HepG2 (cell line): ENCODE measurements around the gene CIB1. TPM values are rescaled to one million over a fixed set of nuclear protein-coding genes. Genes with fewer than 3 reads are reported as not detected.

Experiments
- AKAP8 ChIP-seq: sonication (generic); formaldehyde crosslinking; IDR thresholded peaks from 2 replicates; pipeline ENCODE4 v1.5.1; 2020; ENCODE audit warnings: mild to moderate bottlenecking, missing genetic modification reagents
- HDAC6 ChIP-seq: fragments of 200-600 bp; sonication (generic); IDR thresholded peaks from 2 replicates; pipeline ENCODE4 v1.7.0; 2017; ENCODE audit warnings: mild to moderate bottlenecking, antibody characterized with exemption, low read length, low read depth
- HNF4G ChIP-seq, 2 experiments: sonication (generic) in 1 of 2; formaldehyde crosslinking in 1 of 2; IDR thresholded peaks; 2 replicates each; pipeline versions ENCODE4 v1.4.0 to v1.6.1; 2011 to 2020; ENCODE audit warnings: borderline replicate concordance in 2 of 2, low read depth in 2 of 2, mild to moderate bottlenecking in 2 of 2, low read length in 1 of 2, missing genetic modification reagents in 1 of 2, moderate library complexity in 1 of 2
- MATR3 ChIP-seq: sonication (generic); formaldehyde crosslinking; IDR thresholded peaks from 2 replicates; pipeline ENCODE4 v1.4.0; 2020; ENCODE audit warnings: missing genetic modification reagents
- NKX3-1 ChIP-seq: sonication (generic); formaldehyde crosslinking; IDR thresholded peaks from 2 replicates; pipeline ENCODE4 v1.5.0; 2020; ENCODE audit warnings: missing genetic modification reagents
- NR1H2 ChIP-seq: sonication (generic); formaldehyde crosslinking; IDR thresholded peaks from 2 replicates; pipeline ENCODE4 v1.8.1; 2022; ENCODE audit warnings: low read depth, missing genetic modification reagents, borderline replicate concordance
- RARA ChIP-seq: IDR thresholded peaks from 2 replicates; pipeline ENCODE4 v1.6.1; 2016; ENCODE audit warnings: missing genetic modification reagents, missing compliant biosample characterization
- RFXAP ChIP-seq: sonication (generic); formaldehyde crosslinking; IDR thresholded peaks from 2 replicates; pipeline ENCODE4 v1.4.0; 2020; ENCODE audit warnings: missing genetic modification reagents, borderline replicate concordance
- XBP1 ChIP-seq: sonication (generic); formaldehyde crosslinking; IDR thresholded peaks from 2 replicates; pipeline ENCODE4 v1.5.0; 2020; ENCODE audit warnings: missing genetic modification reagents
- ZNF225 ChIP-seq: sonication (generic); formaldehyde crosslinking; IDR thresholded peaks from 2 replicates; pipeline ENCODE4 v1.4.0; 2020; ENCODE audit warnings: mild to moderate bottlenecking, missing genetic modification reagents
- ZNF260 ChIP-seq: sonication (generic); formaldehyde crosslinking; IDR thresholded peaks from 2 replicates; pipeline ENCODE4 v1.4.0; 2020; ENCODE audit warnings: missing genetic modification reagents, low read depth, mild to moderate bottlenecking, borderline replicate concordance
- ZNF282 ChIP-seq: fragments of 450-650 bp; IDR thresholded peaks from 2 replicates; pipeline ENCODE4 v1.6.1; 2018; ENCODE audit not compliant: partially characterized antibody
- polyA plus RNA-seq, 8 experiments: library from polyadenylated mRNA; depleted of rRNA in 3 of 8; stranded (reverse) in 7 of 8; unstranded in 1 of 8; fragments of >200 nt; fragmentation: Illumina TruSeq in 4 of 8; extraction: Trizol in 4 of 8; gene quantifications; 2 replicates each; pipeline versions ENCODE4 v1.2.1 to v1.2.3, GENCODE V29; 2011 to 2016; ENCODE audit warnings: low read depth in 4 of 8, missing spikeins in 1 of 8, mixed read lengths in 1 of 8; ENCODE audit not compliant: insufficient read depth in 1 of 8
- total RNA-seq, 5 experiments: library from RNA; depleted of rRNA; stranded (reverse); fragments of >200 nt; fragmentation: Illumina TruSeq; extraction: Trizol; gene quantifications; 2 replicates each; pipeline ENCODE4 v1.2.3, GENCODE V29; 2016; ENCODE audit warnings: low read depth in 1 of 5
- TF ChIP-seq, protein P1 (sequence below): sonication (generic); formaldehyde crosslinking; conservative IDR thresholded peaks from 2 replicates; pipeline ENCODE4 v1.4.0; 2020; ENCODE audit warnings: mild to moderate bottlenecking, missing genetic modification reagents, moderate library complexity
- TF ChIP-seq, protein P2 (sequence below): sonication (generic); formaldehyde crosslinking; IDR thresholded peaks from 2 replicates; pipeline ENCODE4 v1.4.0; 2020; ENCODE audit warnings: low read depth, missing genetic modification reagents
- TF ChIP-seq, protein P3 (sequence below): sonication (generic); formaldehyde crosslinking; IDR thresholded peaks from 2 replicates; pipeline ENCODE4 v1.8.1; 2023; ENCODE audit warnings: mild to moderate bottlenecking, missing genetic modification reagents
- TF ChIP-seq, protein P4 (sequence below): sonication (generic); formaldehyde crosslinking; IDR thresholded peaks from 2 replicates; pipeline ENCODE4 v1.4.0; 2020; ENCODE audit warnings: missing genetic modification reagents

Gene CIB1
- total and polyA plus RNA-seq, 2 of the 13 experiments (the other 11 are each of a cell fraction or from before 2014, with no cell fraction given) = 38.7 to 72.7 TPM

DNA sequence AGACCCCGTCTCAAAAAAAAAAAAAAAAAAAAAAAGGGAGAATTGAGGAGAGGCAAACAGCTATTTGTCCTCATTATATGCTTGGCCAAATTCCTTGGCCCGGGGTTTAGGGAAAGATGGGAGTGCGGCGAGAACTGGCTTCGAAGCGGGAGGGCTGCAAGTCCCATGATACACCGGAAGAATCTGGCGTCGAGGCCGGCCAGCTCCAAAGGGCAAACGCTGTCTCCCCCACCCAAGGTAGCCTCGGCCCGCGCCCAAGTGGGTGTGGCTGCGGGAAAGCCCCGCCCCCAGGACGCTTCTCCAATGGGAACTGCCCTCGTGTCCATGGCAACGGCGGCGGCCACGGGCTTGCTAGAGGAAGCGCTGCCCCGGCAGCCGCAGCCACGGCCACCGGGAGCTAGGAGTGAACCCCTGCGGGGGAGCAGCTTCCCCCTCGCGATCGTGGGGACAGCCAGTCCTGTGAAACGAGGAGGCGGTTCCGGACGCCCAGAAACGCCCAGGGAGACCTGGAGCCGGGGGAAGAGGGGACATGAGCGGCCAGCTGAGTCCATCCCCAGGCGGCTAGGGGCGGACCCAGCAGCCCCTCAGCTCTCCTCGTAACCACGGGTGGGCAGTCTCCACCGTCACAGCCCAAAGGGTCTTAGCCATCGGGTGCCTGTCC lies 15.6 kb upstream of the CIB1 start, which contains the start of gene TTLL13 (continued):
- TF ChIP-seq, protein P1, sequence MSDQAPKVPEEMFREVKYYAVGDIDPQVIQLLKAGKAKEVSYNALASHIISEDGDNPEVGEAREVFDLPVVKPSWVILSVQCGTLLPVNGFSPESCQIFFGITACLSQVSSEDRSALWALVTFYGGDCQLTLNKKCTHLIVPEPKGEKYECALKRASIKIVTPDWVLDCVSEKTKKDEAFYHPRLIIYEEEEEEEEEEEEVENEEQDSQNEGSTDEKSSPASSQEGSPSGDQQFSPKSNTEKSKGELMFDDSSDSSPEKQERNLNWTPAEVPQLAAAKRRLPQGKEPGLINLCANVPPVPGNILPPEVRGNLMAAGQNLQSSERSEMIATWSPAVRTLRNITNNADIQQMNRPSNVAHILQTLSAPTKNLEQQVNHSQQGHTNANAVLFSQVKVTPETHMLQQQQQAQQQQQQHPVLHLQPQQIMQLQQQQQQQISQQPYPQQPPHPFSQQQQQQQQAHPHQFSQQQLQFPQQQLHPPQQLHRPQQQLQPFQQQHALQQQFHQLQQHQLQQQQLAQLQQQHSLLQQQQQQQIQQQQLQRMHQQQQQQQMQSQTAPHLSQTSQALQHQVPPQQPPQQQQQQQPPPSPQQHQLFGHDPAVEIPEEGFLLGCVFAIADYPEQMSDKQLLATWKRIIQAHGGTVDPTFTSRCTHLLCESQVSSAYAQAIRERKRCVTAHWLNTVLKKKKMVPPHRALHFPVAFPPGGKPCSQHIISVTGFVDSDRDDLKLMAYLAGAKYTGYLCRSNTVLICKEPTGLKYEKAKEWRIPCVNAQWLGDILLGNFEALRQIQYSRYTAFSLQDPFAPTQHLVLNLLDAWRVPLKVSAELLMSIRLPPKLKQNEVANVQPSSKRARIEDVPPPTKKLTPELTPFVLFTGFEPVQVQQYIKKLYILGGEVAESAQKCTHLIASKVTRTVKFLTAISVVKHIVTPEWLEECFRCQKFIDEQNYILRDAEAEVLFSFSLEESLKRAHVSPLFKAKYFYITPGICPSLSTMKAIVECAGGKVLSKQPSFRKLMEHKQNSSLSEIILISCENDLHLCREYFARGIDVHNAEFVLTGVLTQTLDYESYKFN (CRISPR knock-in tag) = peak; percentile 71
- TF ChIP-seq HDAC6 = no peak
- TF ChIP-seq, protein P2, sequence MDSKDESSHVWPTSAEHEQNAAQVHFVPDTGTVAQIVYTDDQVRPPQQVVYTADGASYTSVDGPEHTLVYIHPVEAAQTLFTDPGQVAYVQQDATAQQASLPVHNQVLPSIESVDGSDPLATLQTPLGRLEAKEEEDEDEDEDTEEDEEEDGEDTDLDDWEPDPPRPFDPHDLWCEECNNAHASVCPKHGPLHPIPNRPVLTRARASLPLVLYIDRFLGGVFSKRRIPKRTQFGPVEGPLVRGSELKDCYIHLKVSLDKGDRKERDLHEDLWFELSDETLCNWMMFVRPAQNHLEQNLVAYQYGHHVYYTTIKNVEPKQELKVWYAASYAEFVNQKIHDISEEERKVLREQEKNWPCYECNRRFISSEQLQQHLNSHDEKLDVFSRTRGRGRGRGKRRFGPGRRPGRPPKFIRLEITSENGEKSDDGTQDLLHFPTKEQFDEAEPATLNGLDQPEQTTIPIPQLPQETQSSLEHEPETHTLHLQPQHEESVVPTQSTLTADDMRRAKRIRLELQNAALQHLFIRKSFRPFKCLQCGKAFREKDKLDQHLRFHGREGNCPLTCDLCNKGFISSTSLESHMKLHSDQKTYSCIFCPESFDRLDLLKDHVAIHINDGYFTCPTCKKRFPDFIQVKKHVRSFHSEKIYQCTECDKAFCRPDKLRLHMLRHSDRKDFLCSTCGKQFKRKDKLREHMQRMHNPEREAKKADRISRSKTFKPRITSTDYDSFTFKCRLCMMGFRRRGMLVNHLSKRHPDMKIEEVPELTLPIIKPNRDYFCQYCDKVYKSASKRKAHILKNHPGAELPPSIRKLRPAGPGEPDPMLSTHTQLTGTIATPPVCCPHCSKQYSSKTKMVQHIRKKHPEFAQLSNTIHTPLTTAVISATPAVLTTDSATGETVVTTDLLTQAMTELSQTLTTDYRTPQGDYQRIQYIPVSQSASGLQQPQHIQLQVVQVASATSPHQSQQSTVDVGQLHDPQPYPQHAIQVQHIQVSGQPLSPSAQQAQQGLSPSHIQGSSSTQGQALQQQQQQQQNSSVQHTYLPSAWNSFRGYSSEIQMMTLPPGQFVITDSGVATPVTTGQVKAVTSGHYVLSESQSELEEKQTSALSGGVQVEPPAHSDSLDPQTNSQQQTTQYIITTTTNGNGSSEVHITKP (CRISPR knock-in tag) = peak; percentile 93
- TF ChIP-seq ZNF225 (CRISPR knock-in tag) = 0 out of 2 replicates have a peak, but pooled peaks have one; percentile 70
- TF ChIP-seq ZNF282 = no peak
- TF ChIP-seq, protein P3, sequence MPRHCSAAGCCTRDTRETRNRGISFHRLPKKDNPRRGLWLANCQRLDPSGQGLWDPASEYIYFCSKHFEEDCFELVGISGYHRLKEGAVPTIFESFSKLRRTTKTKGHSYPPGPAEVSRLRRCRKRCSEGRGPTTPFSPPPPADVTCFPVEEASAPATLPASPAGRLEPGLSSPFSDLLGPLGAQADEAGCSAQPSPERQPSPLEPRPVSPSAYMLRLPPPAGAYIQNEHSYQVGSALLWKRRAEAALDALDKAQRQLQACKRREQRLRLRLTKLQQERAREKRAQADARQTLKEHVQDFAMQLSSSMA (CRISPR knock-in tag) = no peak
- no peak for TF ChIP-seq ZNF260 (CRISPR knock-in tag)
- peak; percentile 49; the same call in 1 of the 2 replicates for TF ChIP-seq HNF4G (IDR thresholded peaks at IDR 0.05; ENCODE audit: borderline replicate concordance, low read depth, low read length)
- peak; percentile 51; the same call in 1 of the 2 replicates for TF ChIP-seq HNF4G (CRISPR knock-in tag; IDR thresholded peaks at IDR 0.05; ENCODE audit: borderline replicate concordance, low read depth)
- TF ChIP-seq, protein P4, sequence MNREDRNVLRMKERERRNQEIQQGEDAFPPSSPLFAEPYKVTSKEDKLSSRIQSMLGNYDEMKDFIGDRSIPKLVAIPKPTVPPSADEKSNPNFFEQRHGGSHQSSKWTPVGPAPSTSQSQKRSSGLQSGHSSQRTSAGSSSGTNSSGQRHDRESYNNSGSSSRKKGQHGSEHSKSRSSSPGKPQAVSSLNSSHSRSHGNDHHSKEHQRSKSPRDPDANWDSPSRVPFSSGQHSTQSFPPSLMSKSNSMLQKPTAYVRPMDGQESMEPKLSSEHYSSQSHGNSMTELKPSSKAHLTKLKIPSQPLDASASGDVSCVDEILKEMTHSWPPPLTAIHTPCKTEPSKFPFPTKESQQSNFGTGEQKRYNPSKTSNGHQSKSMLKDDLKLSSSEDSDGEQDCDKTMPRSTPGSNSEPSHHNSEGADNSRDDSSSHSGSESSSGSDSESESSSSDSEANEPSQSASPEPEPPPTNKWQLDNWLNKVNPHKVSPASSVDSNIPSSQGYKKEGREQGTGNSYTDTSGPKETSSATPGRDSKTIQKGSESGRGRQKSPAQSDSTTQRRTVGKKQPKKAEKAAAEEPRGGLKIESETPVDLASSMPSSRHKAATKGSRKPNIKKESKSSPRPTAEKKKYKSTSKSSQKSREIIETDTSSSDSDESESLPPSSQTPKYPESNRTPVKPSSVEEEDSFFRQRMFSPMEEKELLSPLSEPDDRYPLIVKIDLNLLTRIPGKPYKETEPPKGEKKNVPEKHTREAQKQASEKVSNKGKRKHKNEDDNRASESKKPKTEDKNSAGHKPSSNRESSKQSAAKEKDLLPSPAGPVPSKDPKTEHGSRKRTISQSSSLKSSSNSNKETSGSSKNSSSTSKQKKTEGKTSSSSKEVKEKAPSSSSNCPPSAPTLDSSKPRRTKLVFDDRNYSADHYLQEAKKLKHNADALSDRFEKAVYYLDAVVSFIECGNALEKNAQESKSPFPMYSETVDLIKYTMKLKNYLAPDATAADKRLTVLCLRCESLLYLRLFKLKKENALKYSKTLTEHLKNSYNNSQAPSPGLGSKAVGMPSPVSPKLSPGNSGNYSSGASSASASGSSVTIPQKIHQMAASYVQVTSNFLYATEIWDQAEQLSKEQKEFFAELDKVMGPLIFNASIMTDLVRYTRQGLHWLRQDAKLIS (CRISPR knock-in tag) = no peak
- peak; percentile 25; the same call in 1 of the 2 replicates for TF ChIP-seq RFXAP
- TF ChIP-seq MATR3 (CRISPR knock-in tag) = no peak
- peak; percentile 50; the same call in 1 of the 2 replicates for TF ChIP-seq AKAP8 (CRISPR knock-in tag)
- TF ChIP-seq XBP1 (CRISPR knock-in tag) = no peak
- TF ChIP-seq NR1H2 = no peak
- TF ChIP-seq RARA (CRISPR knock-in tag) = peak; percentile 28; the same call in 1 of the 2 replicates
- TF ChIP-seq NKX3-1 (CRISPR knock-in tag) = no peak; the same call in 1 of the 2 replicates
